Tibial nerve (tissue), 4 donors: ENCODE measurements around the gene METRN. TPM values are rescaled to one million over a fixed set of nuclear protein-coding genes. Genes with fewer than 3 reads are reported as not detected.

Experiments used
- DNase-seq, 2 donors: peaks; one replicate each; pipeline ENCODE4 v3.0.0-alpha.2; 2019; ENCODE audit warnings: low spot score in 2 of 2
- H3K27ac ChIP-seq, 4 donors: fragments of 200-600 bp; sonication (generic) in 3 of 4; one replicate each; pipeline ENCODE4 v1.5.1; 2017 to 2019; ENCODE audit warnings: mild to moderate bottlenecking in 1 of 4
- H3K27me3 ChIP-seq, 2 donors: fragments of 200-600 bp; sonication (generic) in 1 of 2; one replicate each; pipeline versions ENCODE4 v1.5.1 to v1.6.0; 2017 to 2019
- H3K36me3 ChIP-seq, 3 donors: fragments of 200-600 bp; sonication (generic); one replicate each; pipeline ENCODE4 v1.5.1; 2018 to 2019
- H3K4me1 ChIP-seq, 4 donors: fragments of 200-600 bp; sonication (generic) in 3 of 4; one replicate each; pipeline ENCODE4 v1.5.1; 2017 to 2019
- H3K4me3 ChIP-seq, 4 donors: fragments of 200-600 bp; sonication (generic) in 3 of 4; one replicate each; pipeline ENCODE4 v1.5.1; 2017 to 2019; ENCODE audit warnings: mild to moderate bottlenecking in 1 of 4, moderate library complexity in 1 of 4
- H3K9me3 ChIP-seq, 4 donors: fragments of 200-600 bp; sonication (generic) in 3 of 4; one replicate each; pipeline ENCODE4 v1.5.1; 2017 to 2019
- CTCF ChIP-seq, 5 experiments: fragments of 200-600 bp in 3 of 5; fragments of 450-650 bp in 2 of 5; sonication (generic) in 3 of 5; IDR thresholded peaks; one replicate each; pipeline ENCODE4 v1.5.1; 2016 to 2019; ENCODE audit warnings: antibody characterized with exemption in 5 of 5, mild to moderate bottlenecking in 3 of 5, moderate library complexity in 2 of 5
- EP300 ChIP-seq, 2 donors: sonication (generic); formaldehyde crosslinking; IDR thresholded peaks; one replicate each; pipeline ENCODE4 v1.6.1; 2017; ENCODE audit warnings: antibody characterized with exemption in 2 of 2, mild to moderate bottlenecking in 1 of 2
- POLR2A ChIP-seq, 2 donors: fragments of 450-650 bp; IDR thresholded peaks; one replicate each; pipeline ENCODE4 v1.6.1; 2017; ENCODE audit warnings: antibody characterized with exemption in 2 of 2, mild to moderate bottlenecking in 2 of 2, moderate library complexity in 2 of 2
- WGBS, 2 donors: methylation state at CpG; one replicate each; pipeline ENCODE4 v1.1.5; 2018; 5-methylcytosine and 5-hydroxymethylcytosine counted together
- total RNA-seq, 4 donors: library from RNA; depleted of rRNA; stranded (reverse); fragments of >200 nt; gene quantifications; one replicate each; pipeline ENCODE4 v1.1.0, GENCODE V29; 2016

The METRN gene
- total RNA-seq, 4 donors from 2014 or later, result 78.8 to 131 (median 108) TPM

- H3K27ac ChIP-seq, result peak overlapping the region; percentile 72 to 93 (median 88)
- H3K27me3 ChIP-seq, result no peaks in the 10 kb centered on the region
- TF ChIP-seq CTCF (IDR thresholded peaks at IDR 0.05), result no peak
- no peak for TF ChIP-seq POLR2A (IDR thresholded peaks at IDR 0.05)
- TF ChIP-seq EP300 (IDR thresholded peaks at IDR 0.05), result no peak
- peaks cover 0 to 66% (median 41%) of the 10 kb centered on the region in 4 donors for H3K4me1 ChIP-seq
- WGBS, 2 donors, result 6 to 11% methylated on average over 15 to 16 of the region's 16 CpGs
- no peaks in the 10 kb centered on the region for H3K36me3 ChIP-seq
- H3K9me3 ChIP-seq, result no peaks in the 10 kb centered on the region
- H3K4me3 ChIP-seq, result peak overlapping the region; percentile 65 to 91 (median 81)
- DNase-seq, result no peak
Observed at GRCh38 chr16:719815-720446, 5.0 kb downstream of the METRN start.

GRCh38 chr16:720447-720989, 5.6 kb downstream of the METRN start:
- DNase-seq, result no peak
- peak overlapping the region; percentile 72 to 93 (median 88) for H3K27ac ChIP-seq
- no peaks in the 10 kb centered on the region for H3K9me3 ChIP-seq
- no peaks in the 10 kb centered on the region for H3K36me3 ChIP-seq
- TF ChIP-seq EP300 (IDR thresholded peaks at IDR 0.05) (peak in 1 of 2 donors; percentile 47), POLR2A (IDR thresholded peaks at IDR 0.05) (no peak), CTCF (IDR thresholded peaks at IDR 0.05) (peak in 1 of 5 experiments; percentile 5)
- H3K4me3 ChIP-seq, result peak overlapping the region; percentile 65 to 91 (median 81)
- no peaks in the 10 kb centered on the region for H3K27me3 ChIP-seq
- WGBS, 2 donors, result 0 to 1% methylated on average over 19 to 37 of the region's 38 CpGs
- H3K4me1 ChIP-seq, result peaks cover 0 to 62% (median 41%) of the 10 kb centered on the region in 4 donors

GRCh38 chr16:720990-721764, 6.3 kb downstream of the METRN start, which contains the start of gene ANTKMT:
Gene ANTKMT (plus strand): TSS chr16:721146. CDS start chr16:721275, 129 bp downstream.
- 0 to 3% methylated on average over 32 to 76 of the region's 106 CpGs for WGBS, 2 donors
- no peaks in the 10 kb centered on the region for H3K9me3 ChIP-seq
- TF ChIP-seq CTCF (IDR thresholded peaks at IDR 0.05) (peak in 2 of 5 experiments; percentile 36 to 73), EP300 (IDR thresholded peaks at IDR 0.05) (no peak), POLR2A (IDR thresholded peaks at IDR 0.05) (peak; percentile 25 to 48)
- peak within 1 kb of the TSS; percentile 72 to 93 (median 88) for H3K27ac ChIP-seq
- H3K36me3 ChIP-seq, result no peaks in the 10 kb centered on the region
- peak within 1 kb of the TSS; percentile 65 to 91 (median 81) for H3K4me3 ChIP-seq
- peak; percentile 36 for DNase-seq
- peaks cover 0 to 2% of the 10 kb centered on the region in 2 donors for H3K27me3 ChIP-seq
- peaks cover 0 to 56% (median 38%) of the 10 kb centered on the region in 4 donors for H3K4me1 ChIP-seq

- Histone ChIP-seq H3K9me3 (no peaks in the 10 kb centered on the region), H3K27me3 (peaks cover 0 to 6% of the 10 kb centered on the region in 2 donors), H3K36me3 (no peaks in the 10 kb centered on the region), H3K4me3 (peak overlapping the region; percentile 65 to 91 (median 81)), H3K4me1 (peaks cover 0 to 54% (median 32%) of the 10 kb centered on the region in 4 donors), H3K27ac (peak overlapping the region; percentile 72 to 93 (median 88))
- DNase-seq, result no peak
- 74 to 90% methylated on average over 7 to 48 of the region's 51 CpGs for WGBS, 2 donors
- TF ChIP-seq EP300 (IDR thresholded peaks at IDR 0.05) (no peak), CTCF (IDR thresholded peaks at IDR 0.05) (no peak), POLR2A (IDR thresholded peaks at IDR 0.05) (no peak)
Observed at GRCh38 chr16:721765-722540, 7.0 kb downstream of the METRN start.
